HG02642 (cell line): ENCODE measurements around the gene C2CD3.
A peak's percentile ranks its signal among the peaks of the same experiment; 100 is the strongest.

Experiments
- ATAC-seq: cut with Tn5 transposase; IDR thresholded peaks from one replicate; pipeline ENCODE4 v1.9.1; 2021; ENCODE audit warnings: mild to moderate bottlenecking; ENCODE audit not compliant: unreplicated experiment, poor library complexity

The C2CD3 gene

DNA sequence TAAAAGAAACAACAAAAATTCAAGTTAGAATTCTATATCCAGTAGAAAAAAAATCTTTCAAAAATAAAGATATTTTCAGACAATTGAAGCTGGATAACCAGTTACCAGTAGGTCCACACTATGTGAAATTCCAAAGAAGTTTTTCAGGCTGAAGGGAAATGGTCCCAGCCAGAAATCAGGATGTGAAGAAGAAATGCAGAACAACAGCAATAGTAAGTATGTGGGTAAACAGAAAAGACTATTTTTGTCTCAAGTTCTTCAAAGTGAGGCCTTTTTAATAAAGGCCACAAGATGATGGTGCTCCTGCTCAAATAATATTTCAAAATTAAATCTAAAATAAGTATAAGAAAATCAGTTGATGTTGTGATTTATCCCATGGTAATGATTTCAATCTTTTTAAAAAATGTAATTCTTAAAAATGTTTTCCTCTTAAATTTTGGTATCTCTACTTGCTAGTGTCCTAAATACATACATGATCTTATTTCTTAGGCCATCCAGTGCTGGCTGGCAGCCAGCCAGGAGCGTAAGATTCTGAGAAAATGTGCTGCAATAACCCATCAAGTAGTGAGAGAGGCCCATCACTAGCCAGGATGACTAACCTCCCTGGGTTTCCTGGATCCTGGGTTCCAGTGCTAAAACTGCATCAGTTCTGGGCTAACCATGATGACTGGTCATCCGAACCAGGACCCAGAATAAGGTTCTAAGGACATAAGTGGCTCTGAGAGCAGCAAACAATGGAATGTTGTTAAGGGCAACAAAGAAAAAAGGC lies 146.4 kb downstream of the C2CD3 start:
- ATAC-seq, result no peak

DNA sequence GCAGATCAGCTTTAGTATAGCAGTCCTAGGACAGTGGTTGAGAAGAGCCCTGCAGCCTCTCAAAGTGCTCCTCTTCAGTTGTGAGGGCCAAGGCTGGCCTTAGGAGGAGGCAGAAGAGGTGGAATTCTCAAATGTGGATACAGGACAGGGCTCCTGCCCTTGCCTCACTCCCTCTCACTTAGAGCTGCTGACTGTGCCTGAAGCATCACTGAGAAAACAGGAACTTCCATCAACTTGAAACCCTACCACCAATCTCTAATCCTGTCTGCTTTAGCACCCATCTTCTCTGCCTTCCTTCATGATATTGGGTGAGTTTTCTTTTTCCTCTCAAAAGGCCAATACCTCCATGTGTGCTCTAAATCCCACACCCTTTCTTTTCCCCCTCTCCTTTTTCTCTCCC lies 147.5 kb downstream of the C2CD3 start:
- no peak for ATAC-seq

DNA sequence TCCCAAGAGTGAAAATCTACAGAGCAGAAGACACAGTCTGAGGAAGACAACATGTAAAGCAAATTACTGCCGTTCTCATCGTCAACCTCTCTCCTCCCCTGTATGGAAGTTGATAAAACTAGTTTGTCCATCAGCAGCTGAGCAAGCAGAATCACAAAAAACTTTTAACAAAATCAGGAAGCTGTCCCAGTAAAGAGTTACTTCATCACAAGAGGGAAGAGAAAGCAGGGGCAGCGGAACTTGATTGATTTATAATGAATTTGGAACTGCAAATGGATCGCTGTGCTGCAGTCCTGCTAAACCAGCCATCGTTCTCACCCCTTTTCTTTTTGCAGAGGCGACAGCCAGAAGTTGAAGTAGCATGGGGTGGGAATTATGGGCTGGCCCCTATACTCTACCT lies 148.3 kb downstream of the C2CD3 start:
- no peak for ATAC-seq

- no peak for ATAC-seq
Measured at GRCh38 chr11:74021998-74022397, 148.8 kb downstream of the C2CD3 start.

DNA sequence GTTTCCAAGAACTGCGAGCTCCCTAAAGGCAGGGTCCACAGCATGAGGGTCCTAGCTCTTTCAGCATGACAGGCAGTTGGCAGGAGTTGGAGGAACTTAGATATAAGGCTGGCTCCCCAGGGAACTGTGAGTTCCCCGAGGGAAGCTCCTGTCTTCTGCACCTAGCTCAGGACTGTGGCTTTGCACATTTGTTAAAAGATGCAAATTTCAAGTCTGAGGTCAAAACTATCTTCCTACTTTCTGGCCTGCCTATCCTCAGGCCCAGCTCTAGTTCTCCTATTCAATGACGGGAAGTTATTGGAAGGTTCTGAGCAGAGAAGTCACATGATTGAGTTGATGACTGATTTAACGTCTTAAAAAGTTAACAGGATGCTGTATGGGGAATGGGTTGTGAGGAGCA lies 150.3 kb downstream of the C2CD3 start:
- ATAC-seq, result peak; percentile 62

GRCh38 chr11:74019860-74020259 lies 150.9 kb downstream of the C2CD3 start:
- peak; percentile 26 for ATAC-seq

- no peak for ATAC-seq
Measured at GRCh38 chr11:74019104-74019738, 151.6 kb downstream of the C2CD3 start.

- no peak for ATAC-seq
Measured at GRCh38 chr11:74018331-74019005, 152.3 kb downstream of the C2CD3 start.

DNA sequence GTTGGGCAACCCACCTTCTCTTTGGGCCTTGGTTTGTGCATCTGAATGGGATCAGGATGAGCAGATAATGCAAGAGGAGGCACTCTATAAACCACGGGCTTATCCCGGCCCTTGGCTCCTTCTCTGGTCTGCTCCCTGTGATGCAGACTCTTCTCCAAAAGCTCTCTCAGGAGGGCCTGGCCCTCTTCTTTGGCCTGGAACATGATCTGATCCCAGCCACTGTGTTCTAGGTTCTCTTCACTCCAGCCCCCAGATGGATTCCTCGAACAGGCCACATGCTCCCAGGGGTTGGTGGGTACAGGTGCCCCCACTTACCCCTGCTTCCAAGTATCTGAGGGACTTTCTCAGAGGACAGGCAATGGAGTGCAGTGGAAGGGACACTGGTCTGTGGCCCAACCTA lies 153.2 kb downstream of the C2CD3 start:
- ATAC-seq, result no peak

DNA sequence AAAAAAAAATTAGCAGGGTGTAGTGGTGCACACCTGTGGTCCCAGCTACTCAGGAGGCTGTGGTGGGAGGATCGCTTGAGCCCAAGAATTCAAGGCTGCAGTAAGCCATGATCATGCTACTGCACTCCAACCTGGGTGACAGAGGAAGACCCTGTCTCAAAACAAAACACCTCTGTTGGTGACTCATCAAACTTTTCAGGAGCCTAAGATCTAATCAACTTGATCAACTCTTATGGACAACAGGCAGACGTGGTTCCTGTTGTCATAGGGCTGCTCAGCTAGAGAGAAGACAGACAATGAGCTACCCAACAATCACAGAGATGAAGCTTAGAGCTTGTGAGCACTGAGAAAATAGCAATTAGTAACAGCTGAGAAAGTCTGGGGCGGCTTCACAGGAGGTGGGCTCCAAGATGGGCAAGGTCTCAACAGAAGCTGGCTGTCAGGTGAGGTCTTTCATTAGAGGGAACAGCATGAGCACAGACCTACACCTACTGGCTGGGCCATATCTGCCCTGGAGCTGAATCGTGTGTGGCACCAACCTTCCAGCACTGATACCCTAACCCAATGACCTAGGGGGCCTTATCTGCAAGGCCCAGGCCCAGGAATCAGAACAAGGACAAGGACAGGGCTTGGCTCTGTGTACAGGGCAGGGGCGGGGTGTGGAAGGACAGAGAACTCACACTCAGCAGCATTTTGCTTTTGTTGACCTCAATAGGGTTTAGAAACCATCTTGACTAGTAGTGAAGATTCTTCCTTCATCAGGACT lies 154.7 kb downstream of the C2CD3 start:
- ATAC-seq, result no peak

DNA sequence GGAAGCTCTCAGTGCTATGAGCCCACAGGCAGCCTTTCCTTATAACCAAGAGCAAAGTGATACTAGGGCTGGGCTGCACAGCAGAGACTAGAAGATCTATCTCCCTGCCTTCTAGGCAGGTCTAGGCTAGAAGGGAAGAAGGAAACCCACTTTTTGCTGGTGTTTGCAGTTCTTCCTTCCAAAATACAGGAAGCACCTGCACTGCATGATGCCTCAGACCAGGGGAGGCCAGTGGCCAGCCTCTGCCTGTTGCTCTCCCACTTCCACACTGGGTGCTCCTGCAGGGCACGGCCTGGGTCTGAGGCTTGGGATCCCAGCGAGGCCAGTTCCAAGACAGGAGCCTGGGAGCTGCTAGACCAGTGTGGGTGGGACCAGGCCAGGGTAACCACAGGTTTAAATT lies 155.9 kb downstream of the C2CD3 start:
- ATAC-seq, result no peak

- no peak for ATAC-seq
Measured at GRCh38 chr11:74013141-74013540, 157.7 kb downstream of the C2CD3 start.

GRCh38 chr11:74012074-74012809 lies 158.6 kb downstream of the C2CD3 start:
- ATAC-seq, result no peak

- peak; percentile 63 for ATAC-seq
Measured at GRCh38 chr11:74011360-74012073, 159.3 kb downstream of the C2CD3 start.

- ATAC-seq, result no peak
Measured at GRCh38 chr11:74010306-74011300, 160.2 kb downstream of the C2CD3 start.

GRCh38 chr11:74009675-74010305 lies 161.0 kb downstream of the C2CD3 start:
- ATAC-seq, result no peak

DNA sequence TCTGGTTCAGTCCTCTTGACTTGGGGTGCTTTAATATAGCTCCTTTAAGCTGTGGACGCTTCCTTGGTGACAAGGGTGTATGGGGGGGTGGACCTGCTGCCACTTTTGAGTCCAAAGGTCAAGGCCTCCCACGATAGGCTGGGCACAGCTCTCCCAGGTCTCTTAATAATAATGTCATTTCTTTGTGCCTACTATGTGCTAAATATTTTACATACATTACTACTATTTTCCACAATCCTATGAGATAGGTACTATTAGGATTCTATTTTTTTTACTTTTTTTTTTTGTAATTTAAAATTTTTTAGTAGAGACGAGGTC lies 161.6 kb downstream of the C2CD3 start:
- ATAC-seq, result no peak
